Suprapubic skin (tissue), 4 donors: Measurements from ENCODE around the gene DTNBP1. TPM values are rescaled to one million over a fixed set of nuclear protein-coding genes. Genes with fewer than 3 reads are reported as not detected.

ENCODE experiments used
- DNase-seq, 2 donors: peaks; one replicate each; pipeline ENCODE4 v3.0.0-alpha.2; 2019; ENCODE audit warnings: low spot score in 2 of 2
- H3K27ac ChIP-seq: fragments of 200-600 bp; sonication (generic); one replicate; pipeline ENCODE4 v1.5.1; 2019
- H3K27me3 ChIP-seq: fragments of 200-600 bp; sonication (generic); one replicate; pipeline ENCODE4 v1.5.1; 2019
- H3K36me3 ChIP-seq: fragments of 200-600 bp; sonication (generic); one replicate; pipeline ENCODE4 v1.5.1; 2019
- H3K4me1 ChIP-seq: fragments of 200-600 bp; sonication (generic); one replicate; pipeline ENCODE4 v1.5.1; 2019
- H3K4me3 ChIP-seq: fragments of 200-600 bp; sonication (generic); one replicate; pipeline ENCODE4 v1.5.1; 2019; ENCODE audit warnings: mild to moderate bottlenecking
- H3K9me3 ChIP-seq: fragments of 200-600 bp; sonication (generic); one replicate; pipeline ENCODE4 v1.5.1; 2019
- CTCF ChIP-seq, 2 donors: fragments of 200-600 bp in 1 of 2; fragments of 450-650 bp in 1 of 2; sonication (generic) in 1 of 2; IDR thresholded peaks; one replicate each; pipeline ENCODE4 v1.5.1; 2016 to 2019; ENCODE audit warnings: antibody characterized with exemption in 2 of 2, mild to moderate bottlenecking in 1 of 2, moderate library complexity in 1 of 2
- EP300 ChIP-seq: sonication (generic); formaldehyde crosslinking; IDR thresholded peaks from one replicate; pipeline ENCODE4 v1.6.1; 2017; ENCODE audit warnings: antibody characterized with exemption
- POLR2A ChIP-seq, 2 donors: fragments of 450-650 bp; IDR thresholded peaks; one replicate each; pipeline ENCODE4 v1.6.1; 2017; ENCODE audit warnings: antibody characterized with exemption in 2 of 2, mild to moderate bottlenecking in 2 of 2, moderate library complexity in 2 of 2
- POLR2AphosphoS5 ChIP-seq, 3 donors: sonication (generic); formaldehyde crosslinking; IDR thresholded peaks; one replicate each; pipeline ENCODE4 v1.6.1; 2017; ENCODE audit warnings: antibody characterized with exemption in 3 of 3
- WGBS: methylation state at CpG from one replicate; pipeline ENCODE4 v1.1.5; 2018; 5-methylcytosine and 5-hydroxymethylcytosine counted together
- total RNA-seq, 4 donors: library from RNA; depleted of rRNA; stranded (reverse); fragments of >200 nt; gene quantifications; one replicate each; pipeline ENCODE4 v1.1.0, GENCODE V29; 2016

The DTNBP1 gene
- total RNA-seq, 4 donors from 2014 or later, result 12.7 to 17.1 (median 16.4) TPM

DNA sequence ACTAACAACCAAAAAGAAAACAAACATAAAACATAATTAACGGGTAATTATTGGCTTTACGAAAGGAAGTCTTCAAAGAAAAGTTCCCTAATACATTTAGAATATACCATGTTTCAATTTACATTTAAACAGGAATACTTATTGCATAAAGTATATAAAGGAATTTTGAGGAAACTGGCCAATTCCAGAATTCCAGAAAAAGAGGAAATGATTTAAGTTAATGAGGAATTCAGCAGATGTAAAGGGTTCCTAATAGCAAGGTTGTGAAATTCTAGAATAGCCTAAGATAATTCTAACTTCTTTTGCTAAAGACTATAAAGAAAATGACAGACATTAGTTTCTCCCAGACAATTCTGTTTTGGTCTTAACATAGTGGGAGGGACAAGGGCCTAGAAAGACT lies 35.0 kb downstream of the DTNBP1 start:
- Histone ChIP-seq H3K4me3 (no peak overlapping the region), H3K36me3 (no peaks in the 10 kb centered on the region), H3K27ac (no peak overlapping the region), H3K4me1 (peaks cover 14% of the 10 kb centered on the region), H3K27me3 (no peaks in the 10 kb centered on the region), H3K9me3 (no peaks in the 10 kb centered on the region)
- TF ChIP-seq POLR2A (IDR thresholded peaks at IDR 0.05) (no peak), CTCF (IDR thresholded peaks at IDR 0.05) (no peak), EP300 (no peak), POLR2AphosphoS5 (IDR thresholded peaks at IDR 0.05) (no peak)
- 92% methylated on average over 2 of the region's 2 CpGs for WGBS
- DNase-seq, result no peak

GRCh38 chr6:15626878-15627674 lies 35.8 kb downstream of the DTNBP1 start:
- H3K9me3 ChIP-seq, result no peaks in the 10 kb centered on the region
- no peak overlapping the region for H3K27ac ChIP-seq
- no peaks in the 10 kb centered on the region for H3K27me3 ChIP-seq
- no peak overlapping the region for H3K4me3 ChIP-seq
- no peak for DNase-seq
- TF ChIP-seq POLR2A (IDR thresholded peaks at IDR 0.05), result no peak
- no peak for TF ChIP-seq EP300
- no peak for TF ChIP-seq POLR2AphosphoS5 (IDR thresholded peaks at IDR 0.05)
- TF ChIP-seq CTCF (IDR thresholded peaks at IDR 0.05), result no peak
- 88% methylated on average over 8 of the region's 8 CpGs for WGBS
- H3K4me1 ChIP-seq, result peaks cover 22% of the 10 kb centered on the region
- no peaks in the 10 kb centered on the region for H3K36me3 ChIP-seq

GRCh38 chr6:15626160-15626559 lies 36.7 kb downstream of the DTNBP1 start:
- peaks cover 31% of the 10 kb centered on the region for H3K4me1 ChIP-seq
- no peaks in the 10 kb centered on the region for H3K27me3 ChIP-seq
- DNase-seq, result no peak
- no peaks in the 10 kb centered on the region for H3K9me3 ChIP-seq
- no peaks in the 10 kb centered on the region for H3K36me3 ChIP-seq
- H3K4me3 ChIP-seq, result no peak overlapping the region
- no peak for TF ChIP-seq EP300
- no peak for TF ChIP-seq CTCF (IDR thresholded peaks at IDR 0.05)
- no peak for TF ChIP-seq POLR2A (IDR thresholded peaks at IDR 0.05)
- TF ChIP-seq POLR2AphosphoS5 (IDR thresholded peaks at IDR 0.05), result no peak
- no peak overlapping the region for H3K27ac ChIP-seq
- WGBS, result 64% methylated on average over 1 of the region's 1 CpG

- no peak for DNase-seq
- peaks cover 33% of the 10 kb centered on the region for H3K4me1 ChIP-seq
- WGBS, result 80% methylated on average over 8 of the region's 8 CpGs
- peak overlapping the region; percentile 12 for H3K27ac ChIP-seq
- H3K4me3 ChIP-seq, result no peak overlapping the region
- no peaks in the 10 kb centered on the region for H3K27me3 ChIP-seq
- H3K36me3 ChIP-seq, result no peaks in the 10 kb centered on the region
- TF ChIP-seq CTCF (IDR thresholded peaks at IDR 0.05), result peak; percentile 51 to 66
- no peak for TF ChIP-seq POLR2AphosphoS5 (IDR thresholded peaks at IDR 0.05)
- no peaks in the 10 kb centered on the region for H3K9me3 ChIP-seq
Measured at GRCh38 chr6:15623276-15624116, 39.3 kb downstream of the DTNBP1 start.
